GM21367 (cell line): ENCODE results near the gene COPS8.

ENCODE experiments used
- ATAC-seq: cut with Tn5 transposase; IDR thresholded peaks from one replicate; pipeline ENCODE4 v1.9.1; 2021; ENCODE audit not compliant: unreplicated experiment

The COPS8 gene

DNA sequence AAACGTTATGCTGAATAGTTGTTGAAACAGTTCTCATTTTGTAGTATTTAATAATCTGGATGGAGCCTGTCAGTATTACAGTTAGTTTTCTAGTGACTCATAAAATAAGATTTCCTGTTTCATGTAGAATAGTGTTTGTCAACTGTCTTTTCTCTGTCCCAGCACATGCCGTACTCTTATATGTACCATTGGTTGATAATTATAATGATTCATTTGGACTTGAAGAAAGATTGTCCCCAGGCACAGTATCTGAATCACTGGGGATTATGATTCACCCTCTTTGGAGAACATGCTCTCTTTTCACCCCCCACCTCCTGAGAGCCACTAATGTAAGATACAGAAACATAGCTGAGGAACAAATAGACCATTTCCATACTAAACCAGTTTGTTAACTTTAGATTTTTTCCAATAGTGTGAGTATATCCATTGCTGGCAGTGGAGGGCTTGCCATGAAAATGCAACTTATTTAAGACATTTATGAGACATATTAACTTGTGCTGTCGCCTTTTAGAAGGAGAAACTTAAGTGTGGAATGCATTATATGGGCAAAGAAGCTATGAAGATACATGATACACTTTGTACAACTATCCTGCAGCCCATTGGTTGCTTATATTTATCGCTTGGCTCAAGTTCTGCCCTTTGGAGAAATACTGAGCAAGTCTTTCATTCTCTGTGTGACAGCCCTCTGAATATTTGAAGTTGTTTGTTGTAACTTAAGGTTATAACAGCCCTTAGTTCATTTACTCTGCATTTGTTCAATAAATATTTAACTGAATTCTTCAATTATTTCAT is 12.4 kb downstream of the COPS8 start:
- no peak for ATAC-seq

DNA sequence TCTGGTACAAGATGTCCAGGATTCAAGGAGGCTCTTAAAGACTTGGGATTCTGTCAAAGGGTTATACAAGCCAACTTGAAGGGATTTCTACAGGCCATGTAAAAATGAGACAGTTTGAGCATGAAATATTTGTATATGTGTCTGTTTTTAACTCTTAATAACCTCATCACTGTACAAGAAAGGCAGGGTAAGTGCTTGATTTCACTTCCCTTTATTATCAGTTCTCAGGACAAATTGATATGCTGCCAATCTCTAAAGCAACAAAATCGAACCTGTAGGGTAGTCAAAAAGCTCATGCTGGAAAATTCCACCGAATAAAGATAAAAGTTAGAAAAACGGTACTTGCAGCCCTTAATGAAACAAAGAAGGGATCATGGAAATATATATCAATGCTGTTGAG is 14.1 kb downstream of the COPS8 start:
- no peak for ATAC-seq

DNA sequence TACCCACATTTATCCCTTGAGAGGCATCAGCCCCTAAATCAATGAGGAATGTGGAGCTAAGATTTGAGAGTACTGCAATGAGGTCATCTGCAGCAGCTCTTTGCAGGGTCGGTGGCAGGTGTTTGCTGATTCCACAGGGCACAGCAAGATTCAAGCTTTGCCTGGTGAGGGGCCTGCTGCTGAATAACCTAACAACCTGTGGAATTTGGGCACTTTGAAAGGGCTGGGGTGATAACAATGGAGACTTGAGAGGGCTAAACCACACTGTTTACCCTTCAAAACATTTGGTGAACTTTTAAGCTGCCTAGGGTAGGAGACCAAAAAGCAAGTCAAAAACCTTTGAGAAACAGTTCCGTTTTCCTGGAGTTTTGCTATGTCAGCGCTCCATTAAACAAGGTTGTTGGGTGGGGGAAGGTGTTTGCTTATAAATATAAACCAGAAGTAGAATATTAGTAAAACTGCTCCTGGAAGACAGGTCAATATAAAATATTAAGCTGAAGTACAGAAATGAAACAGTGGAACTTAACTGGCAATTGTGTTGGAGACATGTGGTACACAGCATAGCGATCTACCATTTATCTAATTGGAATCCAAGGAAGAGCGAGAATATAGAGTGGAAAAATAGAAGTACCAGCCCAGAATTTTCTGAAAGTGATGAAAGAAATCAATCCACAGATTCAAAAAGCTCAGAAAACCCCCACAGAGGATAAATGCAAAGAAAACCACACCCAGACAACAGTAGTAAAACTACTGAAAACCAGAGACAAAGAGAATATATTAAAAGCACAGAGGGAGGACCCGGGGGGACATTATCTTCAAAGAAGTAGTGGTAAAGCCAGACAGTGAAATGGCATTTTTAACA is 15.7 kb downstream of the COPS8 start:
- ATAC-seq = no peak

DNA sequence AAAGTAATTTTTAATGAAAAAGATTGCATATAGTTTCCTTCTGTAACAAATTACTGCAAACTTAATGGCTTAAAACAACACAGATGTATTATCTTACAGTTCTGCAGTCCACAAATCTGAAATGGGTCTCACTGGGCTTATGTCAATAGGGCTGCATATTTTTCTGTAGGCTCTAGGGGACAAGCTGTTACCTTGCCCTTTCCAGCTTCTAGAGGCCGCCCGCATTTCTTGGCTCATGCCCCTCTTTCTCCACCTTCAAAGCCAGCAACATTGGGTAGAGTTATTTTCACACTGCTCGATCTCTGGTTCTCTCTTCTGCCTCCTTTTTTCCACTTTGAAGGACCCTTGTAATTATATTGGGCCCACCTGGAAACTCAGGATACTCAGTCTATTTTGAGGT is 16.7 kb downstream of the COPS8 start:
- ATAC-seq = no peak

DNA sequence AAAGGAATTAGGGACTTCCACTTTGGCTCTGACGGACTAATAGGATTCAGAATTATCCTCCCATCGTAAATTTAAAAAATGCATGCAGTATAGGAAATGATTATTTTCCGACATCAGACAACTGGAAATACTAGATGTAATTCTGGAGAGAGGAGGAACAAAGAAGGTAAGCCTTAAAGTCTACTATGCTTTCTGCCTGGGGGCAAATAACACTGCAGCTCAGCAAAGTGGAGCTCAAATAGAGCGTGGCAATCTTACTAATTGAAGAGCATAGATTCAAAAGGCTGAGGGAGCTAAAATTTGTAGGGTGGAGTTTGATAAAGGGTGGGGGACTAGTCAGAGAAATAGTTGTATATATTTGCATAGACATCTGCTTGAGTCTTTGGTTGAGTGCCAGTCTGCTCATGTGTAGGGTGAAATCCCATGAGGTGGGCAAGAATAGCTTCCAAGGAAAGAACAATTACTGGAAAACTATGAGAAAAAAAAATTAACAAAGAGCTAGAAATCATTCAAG is 23.8 kb downstream of the COPS8 start:
- ATAC-seq = no peak

DNA sequence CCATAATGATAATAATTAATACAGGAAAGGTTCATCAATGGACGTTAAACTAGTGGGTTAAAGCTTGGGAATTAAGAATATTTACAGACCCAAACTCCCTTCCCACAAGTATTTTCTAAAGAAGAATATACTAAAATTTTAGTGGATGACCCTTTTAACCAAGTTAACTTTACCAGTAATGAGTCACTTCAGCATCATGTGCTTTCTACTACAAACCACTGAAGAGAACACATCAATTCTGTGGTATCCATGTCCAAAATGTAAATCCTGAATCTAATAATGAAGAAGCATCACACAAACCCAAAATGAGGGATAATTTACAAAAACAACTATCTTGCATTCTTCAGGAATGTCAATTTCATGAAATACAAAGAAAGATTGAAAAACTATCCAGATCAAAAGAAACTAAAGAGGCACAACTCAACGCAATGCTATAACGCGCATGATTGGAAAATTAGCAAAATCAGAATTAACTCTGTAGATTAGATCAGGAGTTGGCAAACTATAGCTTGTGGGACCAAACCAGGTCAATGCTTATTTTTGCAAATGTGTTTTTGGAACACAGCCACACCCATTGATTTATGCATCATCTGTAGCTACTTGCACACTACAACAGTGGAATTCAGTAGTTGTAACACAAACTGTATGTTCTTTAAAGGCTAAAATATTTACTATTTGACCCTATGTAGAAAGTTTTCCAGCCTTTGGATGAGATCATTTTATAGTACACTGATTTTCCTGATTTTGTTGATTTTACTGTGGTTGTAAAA is 27.5 kb downstream of the COPS8 start:
- ATAC-seq = no peak

DNA sequence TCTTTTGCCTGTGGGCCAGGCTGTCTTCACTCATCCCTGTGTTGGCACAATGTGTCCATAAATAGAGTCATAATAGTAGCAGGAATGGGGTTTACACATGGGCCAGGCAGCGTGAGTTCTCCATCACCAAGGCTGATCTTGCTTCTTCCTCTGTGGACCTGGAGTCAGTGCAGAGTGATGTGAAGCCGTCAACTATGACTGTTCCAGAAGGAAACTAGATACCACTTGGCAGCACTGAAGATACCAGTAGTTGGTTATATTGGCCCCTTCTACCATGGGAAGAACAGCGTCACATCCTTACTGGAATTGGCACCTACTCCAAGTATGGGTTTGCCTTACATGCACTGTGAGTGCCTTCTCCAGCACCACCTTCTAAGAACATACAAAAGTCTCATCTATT is 30.2 kb downstream of the COPS8 start:
- ATAC-seq = no peak

DNA sequence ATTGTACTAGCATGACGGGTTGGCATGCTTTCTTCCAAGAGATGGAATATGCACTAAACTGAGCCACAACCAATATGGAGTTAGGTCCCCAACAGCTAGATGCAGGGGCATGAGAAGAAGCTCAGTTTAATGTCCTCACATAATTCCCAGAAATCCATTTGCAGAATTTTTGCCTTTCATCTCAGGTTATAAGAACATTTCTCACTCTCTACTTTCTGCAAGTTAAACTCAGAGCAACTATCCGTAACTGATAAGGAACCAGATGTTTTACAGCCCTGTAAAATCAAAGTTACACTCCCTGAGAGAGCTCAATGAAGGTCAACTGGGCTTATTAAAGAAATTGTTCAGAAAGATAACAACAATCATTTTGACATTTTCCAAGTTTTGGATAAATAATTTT is 30.7 kb downstream of the COPS8 start:
- no peak for ATAC-seq

DNA sequence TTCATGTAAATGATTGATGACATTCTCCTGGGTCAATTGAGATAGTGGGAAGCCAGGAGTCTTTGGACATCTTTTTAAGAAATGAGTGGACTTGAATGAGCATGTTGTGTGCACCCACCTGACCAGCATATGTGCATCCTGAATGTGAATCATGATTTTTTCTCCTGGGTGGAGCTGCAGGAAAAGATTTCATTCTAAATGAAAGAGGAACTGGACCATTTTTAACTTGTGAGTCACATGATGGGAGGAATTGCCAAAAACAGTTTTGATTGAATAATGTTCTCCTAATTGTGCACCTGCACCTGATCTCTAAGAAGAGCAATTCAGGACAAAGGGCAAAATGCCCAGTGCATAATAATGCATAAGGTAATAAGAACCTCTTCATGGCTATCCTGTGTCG is 32.3 kb downstream of the COPS8 start:
- no peak for ATAC-seq

DNA sequence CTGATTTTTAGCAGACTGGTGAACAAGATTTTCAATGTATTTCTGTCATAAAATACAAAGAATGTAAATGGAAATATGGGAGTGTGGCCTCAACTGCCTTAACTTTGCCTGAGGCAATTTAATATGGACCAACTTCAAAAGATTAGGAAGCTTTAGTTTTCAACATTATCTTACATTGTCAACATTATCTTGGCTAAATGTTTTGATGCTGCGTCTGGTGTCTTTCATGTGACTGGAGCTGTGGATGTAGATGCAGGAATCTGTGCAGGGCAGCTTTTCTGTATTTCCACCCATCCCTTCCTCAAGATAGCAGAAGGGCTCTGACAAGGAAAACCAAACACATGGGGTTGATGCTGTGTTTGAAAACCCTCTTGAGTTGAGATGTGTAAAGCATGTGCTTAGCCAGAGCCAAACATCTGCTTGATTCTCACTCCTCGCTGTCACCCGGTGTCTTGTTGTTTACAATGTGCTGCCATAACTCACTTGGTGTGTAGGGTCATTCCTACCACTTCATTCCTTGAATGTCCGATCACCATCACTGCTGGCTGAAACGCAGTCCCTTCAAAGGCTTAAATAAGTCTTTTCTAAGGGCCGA is 33.0 kb downstream of the COPS8 start:
- no peak for ATAC-seq

DNA sequence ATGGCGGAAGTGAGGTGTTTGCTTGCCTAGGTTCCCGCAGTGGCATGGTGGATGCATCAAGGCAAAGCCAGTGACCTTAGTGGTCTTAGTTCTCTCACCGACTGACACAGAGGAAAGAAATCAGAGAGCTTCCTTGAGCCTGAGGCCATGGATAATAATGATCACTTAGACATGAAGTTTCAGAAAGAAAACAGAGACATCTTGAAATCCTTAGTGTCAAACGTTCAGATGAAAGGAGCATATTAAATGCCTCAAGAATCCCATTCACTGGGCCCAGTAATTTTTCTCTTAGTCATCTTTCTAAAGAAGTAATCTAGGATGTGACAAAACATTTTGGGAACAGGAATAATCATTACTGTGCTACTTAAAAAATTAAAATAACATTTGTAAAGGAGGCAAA is 35.2 kb downstream of the COPS8 start:
- no peak for ATAC-seq

DNA sequence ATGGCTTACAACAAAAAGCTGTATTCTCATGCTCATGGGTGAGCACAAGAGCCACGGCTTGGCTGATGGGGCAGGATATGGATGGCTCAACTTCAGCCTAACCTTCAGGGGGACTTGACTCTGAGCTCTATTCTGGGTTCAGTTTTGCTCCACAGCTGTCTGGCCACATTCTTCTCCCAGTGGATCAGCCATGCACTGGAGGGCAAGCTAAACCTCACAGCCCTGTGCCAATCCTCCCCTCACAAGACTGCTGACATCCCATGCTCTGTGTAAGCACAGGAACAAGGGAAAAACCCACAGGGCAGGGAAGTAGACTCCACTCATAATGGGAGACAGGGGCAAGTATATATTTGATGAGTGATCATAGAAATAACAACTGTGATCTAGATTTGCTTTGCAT is 35.6 kb downstream of the COPS8 start:
- ATAC-seq = no peak

DNA sequence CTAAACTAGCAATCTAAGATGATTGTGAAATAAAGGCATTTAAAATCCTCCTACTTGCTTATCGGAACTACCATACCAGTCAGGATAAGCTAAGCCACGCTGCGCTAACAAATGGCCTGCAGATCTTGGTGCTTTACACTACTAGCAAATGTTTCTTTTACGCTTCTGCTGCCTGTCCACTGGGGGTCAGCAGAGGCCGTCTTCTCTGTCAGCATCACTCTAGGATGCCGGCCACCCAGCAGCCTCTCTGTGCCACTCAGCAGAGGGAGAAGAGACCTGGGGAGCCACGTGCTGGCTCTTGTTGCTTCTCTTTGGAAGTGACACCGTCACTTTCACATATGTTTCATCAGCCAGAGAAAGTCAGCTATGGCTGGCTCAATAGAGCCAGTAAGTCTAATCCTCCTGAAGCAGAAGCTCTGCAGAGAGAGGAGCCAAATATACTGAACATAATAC is 36.6 kb downstream of the COPS8 start:
- ATAC-seq = no peak

DNA sequence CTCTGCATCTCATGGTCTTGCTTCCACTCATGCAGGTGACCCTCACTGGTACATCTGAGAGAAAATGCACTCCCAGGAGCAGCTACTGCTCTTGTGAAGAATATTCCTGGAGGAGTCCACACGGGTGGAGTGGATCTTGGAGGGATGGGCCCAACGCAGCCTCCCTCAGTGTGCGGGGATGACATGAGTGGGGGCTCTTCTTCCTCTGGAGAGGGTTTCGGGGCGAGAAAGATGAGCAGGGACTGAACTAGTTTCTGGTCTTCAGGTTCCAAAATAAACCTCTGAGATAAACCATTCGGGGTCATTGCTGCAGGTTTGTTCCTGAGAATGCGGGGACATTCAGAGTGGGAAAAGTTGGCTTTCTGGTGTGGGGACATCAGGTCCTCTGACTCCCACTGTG is 39.1 kb downstream of the COPS8 start:
- no peak for ATAC-seq

DNA sequence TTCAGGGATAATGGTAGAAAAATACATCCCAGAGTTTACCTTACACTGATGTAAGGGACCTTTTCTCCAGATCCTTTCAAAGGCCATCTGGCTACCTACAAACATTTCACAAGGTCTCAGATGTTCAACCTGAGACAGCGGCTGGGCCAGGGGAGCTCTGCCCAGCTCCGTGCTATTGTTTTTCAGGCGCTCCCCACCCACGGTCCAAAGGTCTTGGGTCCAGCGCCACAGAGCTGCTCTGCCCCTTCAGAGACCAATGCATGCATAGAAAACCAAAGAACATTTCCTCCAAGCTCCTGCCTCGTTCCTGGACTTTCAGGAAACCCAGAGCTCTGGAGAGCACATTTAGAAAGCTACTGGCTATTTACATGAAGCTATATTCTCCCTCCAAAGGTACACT is 40.3 kb downstream of the COPS8 start:
- ATAC-seq = no peak

DNA sequence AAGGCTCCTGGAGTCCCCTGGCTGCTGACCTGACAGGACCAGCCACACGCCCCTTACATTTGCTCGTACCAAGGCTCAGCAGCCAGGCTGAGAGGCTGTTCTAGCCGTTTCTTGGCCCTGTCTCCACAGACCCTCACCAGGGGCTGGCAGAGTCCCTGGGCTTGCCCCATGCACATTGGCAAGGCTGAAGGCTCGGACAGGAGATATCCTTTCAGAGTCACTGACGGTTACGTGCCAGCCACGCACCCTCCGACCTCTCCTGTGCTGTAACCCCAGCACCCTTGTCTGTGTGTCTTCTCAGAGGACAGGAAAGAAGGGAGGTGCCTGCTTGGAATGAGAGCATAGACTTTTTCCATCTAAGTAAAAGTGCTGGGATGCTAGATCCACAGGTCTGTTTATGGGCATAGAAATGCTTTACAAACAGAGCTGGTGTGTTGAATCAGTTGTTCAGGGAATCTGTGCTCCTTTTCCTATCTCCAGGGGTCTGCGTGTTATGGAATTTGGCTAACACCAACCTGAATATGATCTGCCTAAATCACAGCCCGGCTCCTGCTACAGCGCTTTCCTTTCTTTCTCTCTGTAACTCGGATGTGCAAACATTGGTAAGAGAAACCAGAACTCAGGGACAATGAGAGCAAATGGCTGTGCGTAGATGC is 41.0 kb downstream of the COPS8 start:
- ATAC-seq = no peak

DNA sequence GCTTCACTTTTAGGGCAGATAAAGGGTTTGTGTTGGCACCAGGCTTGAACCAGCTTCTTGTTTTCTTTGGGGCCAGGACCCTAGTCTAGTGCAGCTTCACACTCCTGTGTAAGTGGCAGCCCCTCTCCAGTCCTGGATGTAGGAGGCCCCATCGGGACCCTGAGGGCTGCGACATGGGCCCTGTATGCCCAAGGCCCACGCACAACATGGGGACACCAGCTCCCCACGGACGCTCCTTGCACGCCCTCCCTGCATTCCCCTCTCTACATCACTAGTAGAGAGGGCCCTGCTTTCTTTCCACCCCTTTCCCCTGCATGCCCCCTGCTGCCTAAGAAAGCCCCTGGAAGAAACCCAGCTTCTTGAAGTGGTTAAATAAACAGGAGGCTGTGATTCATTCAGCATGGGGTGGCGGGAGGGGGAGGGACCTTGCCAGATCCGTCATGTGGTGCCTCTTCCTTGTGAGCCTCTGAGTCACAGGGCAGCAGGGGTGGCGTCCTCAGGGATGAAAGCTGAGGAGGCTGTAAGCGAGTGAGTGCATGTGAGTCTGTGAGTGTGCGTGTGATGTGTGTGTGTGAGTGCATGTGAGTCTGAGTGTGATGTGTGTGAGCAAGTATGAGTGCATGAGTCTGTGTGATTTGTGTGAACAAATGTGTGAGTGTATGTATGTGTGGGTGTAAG is 42.5 kb downstream of the COPS8 start:
- ATAC-seq = no peak

DNA sequence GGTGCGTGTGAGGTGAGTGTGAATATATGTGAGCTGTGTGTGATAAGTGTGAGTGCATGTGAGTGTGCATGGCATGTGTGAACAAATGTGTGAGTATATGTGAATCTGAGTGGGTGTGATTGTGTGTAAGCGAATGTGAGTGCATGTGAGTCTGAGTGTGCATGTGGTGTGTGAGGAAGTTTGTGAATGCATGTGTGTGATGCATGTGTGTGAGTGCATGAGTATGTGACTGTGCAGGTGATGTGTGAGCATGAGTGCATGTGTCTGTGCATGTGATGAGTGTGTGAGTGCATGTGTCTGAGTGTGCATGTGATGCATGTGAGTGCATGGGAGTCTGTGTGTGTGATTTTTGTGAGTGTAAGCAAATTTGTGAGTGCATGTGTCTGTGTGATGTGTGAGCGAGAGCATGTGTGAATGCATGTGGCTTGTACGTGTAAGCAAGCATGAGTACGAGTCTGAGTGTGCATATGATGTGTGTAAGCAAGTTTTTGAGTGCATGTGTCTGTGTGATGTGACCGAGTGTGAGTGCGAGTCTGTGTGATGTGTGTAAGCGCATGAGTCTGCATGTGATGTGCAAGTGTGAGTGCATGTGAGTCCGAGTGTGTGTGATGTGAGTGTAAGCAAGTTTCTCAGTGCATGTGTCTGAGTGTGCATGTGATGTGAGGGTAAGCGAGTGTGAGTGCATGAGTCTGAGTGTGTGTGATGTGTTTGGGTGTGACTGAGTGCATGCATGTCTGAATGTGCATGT is 43.3 kb downstream of the COPS8 start:
- ATAC-seq = no peak

DNA sequence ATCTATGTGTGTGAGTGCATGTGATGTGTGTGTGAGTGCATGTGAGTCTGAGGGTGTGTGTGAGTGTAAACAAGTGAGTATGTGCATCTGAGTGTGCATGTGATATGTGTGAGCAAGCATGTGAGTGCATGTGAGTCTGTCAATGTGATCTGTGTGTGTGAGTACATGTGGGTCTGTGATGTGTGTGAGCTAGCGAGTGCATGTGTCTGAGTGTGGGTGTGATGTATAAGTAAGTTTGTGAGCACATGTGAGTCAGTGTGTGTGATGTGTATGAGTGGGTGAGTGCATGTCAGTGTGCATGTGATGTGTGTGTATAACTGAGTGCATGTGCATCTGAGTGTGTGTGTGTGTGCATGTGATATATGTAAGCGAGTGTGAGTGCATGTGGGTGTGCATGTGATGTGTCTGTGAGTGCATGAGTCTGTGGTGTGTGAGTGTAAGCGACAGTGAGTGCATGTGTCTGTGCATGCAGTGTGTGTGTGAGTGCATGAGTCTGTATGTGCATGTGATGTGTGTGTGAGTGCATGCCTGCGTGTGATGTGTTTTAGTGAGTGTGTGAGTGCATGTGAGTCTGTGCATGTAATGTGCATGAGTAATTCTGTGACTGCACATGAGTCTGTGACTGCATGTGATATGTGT is 44.1 kb downstream of the COPS8 start:
- ATAC-seq = no peak
